Testis (tissue), 2 donors: ENCODE data around the gene ZNF503.

Source experiments
- CTCF ChIP-seq, 3 experiments: fragments of 450-650 bp in 2 of 3; fragments of 200-600 bp in 1 of 3; sonication (generic) in 1 of 3; IDR thresholded peaks; one replicate each; pipeline ENCODE4 v1.5.1; 2016 to 2019; ENCODE audit warnings: antibody characterized with exemption in 3 of 3, mild to moderate bottlenecking in 2 of 3, moderate library complexity in 1 of 3
- POLR2A ChIP-seq: fragments of 450-650 bp; IDR thresholded peaks from one replicate; pipeline ENCODE4 v1.6.1; 2017; ENCODE audit warnings: antibody characterized with exemption, mild to moderate bottlenecking, moderate library complexity

- no peak for TF ChIP-seq CTCF (IDR thresholded peaks at IDR 0.05)
- TF ChIP-seq POLR2A = no peak
Observed at GRCh38 chr10:75425291-75426079, 23.9 kb upstream of the ZNF503 start.
